Kidney epithelial cell (primary cell): Measurements from ENCODE around the gene KLHL15. TPM values are rescaled to one million over a fixed set of nuclear protein-coding genes. Genes with fewer than 3 reads are reported as not detected.
"Not testable (repeated sequence)": the region's sequence is repeated elsewhere in the genome, so short reads cannot be mapped to it uniquely, and the experiment has no call there.

Source experiments
- DNase-seq: peaks from one replicate; pipeline ENCODE4 v3.0.0-alpha.2; 2010; ENCODE audit warnings: low read depth
- H3K27me3 ChIP-seq: 2 replicates; pipeline ENCODE4 v1.6.0; 2011; ENCODE audit warnings: low read length; ENCODE audit not compliant: control insufficient read depth, insufficient read depth
- H3K36me3 ChIP-seq: 2 replicates; pipeline ENCODE4 v1.5.1; 2011; ENCODE audit warnings: low read length; ENCODE audit not compliant: control insufficient read depth, insufficient read depth
- H3K4me3 ChIP-seq: 2 replicates; pipeline ENCODE4 v1.5.1; 2011; ENCODE audit warnings: low read depth, mild to moderate bottlenecking, control low read depth, low read length
- total RNA-seq: library from RNA; depleted of rRNA; stranded (reverse); fragments of >200 nt; gene quantifications from 2 replicates; pipeline ENCODE4 v1.2.3, GENCODE V29; 2015
- TF ChIP-seq, protein P1 (sequence below): IDR thresholded peaks from 2 replicates; pipeline ENCODE4 v1.5.1; 2011; ENCODE audit warnings: mild to moderate bottlenecking, moderate library complexity, low read length, control low read depth, inconsistent platforms; ENCODE audit not compliant: insufficient read depth, poor library complexity, severe bottlenecking

Gene KLHL15
- total RNA-seq, 1 donor from 2014 or later = 4.6 TPM

- TF ChIP-seq, protein P1, sequence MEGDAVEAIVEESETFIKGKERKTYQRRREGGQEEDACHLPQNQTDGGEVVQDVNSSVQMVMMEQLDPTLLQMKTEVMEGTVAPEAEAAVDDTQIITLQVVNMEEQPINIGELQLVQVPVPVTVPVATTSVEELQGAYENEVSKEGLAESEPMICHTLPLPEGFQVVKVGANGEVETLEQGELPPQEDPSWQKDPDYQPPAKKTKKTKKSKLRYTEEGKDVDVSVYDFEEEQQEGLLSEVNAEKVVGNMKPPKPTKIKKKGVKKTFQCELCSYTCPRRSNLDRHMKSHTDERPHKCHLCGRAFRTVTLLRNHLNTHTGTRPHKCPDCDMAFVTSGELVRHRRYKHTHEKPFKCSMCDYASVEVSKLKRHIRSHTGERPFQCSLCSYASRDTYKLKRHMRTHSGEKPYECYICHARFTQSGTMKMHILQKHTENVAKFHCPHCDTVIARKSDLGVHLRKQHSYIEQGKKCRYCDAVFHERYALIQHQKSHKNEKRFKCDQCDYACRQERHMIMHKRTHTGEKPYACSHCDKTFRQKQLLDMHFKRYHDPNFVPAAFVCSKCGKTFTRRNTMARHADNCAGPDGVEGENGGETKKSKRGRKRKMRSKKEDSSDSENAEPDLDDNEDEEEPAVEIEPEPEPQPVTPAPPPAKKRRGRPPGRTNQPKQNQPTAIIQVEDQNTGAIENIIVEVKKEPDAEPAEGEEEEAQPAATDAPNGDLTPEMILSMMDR = no peak
These were observed 37.3 kb downstream of the KLHL15 start for GRCh38 chrX:23989689-23990088.

DNA sequence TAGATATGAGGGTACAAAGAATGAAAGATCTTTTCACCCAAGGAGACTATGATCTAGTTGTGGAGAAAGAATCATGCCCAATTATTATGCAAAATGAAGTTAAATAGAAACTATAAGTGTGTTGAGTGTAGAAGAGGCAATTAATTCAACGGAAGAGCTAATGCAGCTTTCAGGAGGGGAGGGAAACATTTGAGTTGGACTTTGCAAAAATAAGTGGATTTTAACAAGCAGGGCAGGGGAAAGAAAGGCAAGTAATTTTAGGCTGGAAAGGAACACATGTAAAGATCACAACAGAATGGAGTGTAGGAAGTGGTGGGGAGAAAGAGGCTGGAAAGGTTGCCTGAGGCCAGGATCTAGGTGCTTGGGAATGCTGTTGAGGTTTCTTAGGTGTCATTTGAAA, 44.1 kb downstream of the KLHL15 start:
- H3K4me3 ChIP-seq = no peak overlapping the region
- TF ChIP-seq, protein P1 = no peak
- H3K27me3 ChIP-seq = no peaks in the 10 kb centered on the region
- DNase-seq = no peak
- H3K36me3 ChIP-seq = no peaks in the 10 kb centered on the region

More at GRCh38 chrX:23989689-23990088, 37.3 kb downstream of the KLHL15 start:
- Histone ChIP-seq H3K27me3 (no peaks in the 10 kb centered on the region), H3K36me3 (no peaks in the 10 kb centered on the region), H3K4me3 (no peak overlapping the region)
- no peak for DNase-seq

DNA sequence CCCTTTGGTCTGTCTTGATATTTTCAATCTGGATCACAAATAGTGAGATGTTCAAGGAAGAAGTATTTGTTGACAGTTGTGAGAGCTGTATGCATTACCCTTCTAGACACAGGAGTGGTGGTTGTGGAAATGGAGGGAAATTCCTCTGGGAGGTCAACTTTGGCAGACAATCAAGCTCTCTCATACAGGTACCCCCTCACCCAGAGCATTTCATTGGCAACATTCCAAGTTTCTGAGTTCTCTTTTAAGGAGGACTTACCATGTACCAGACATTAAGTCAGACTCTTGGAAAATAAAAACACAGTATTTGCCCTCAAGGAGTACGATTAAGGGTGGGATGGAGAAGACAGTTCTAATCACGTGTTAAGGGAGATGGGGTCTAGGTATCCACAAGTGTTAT, 45.3 kb downstream of the KLHL15 start:
- no peak for DNase-seq
- TF ChIP-seq, protein P1 = no peak
- no peaks in the 10 kb centered on the region for H3K27me3 ChIP-seq
- no peak overlapping the region for H3K4me3 ChIP-seq
- H3K36me3 ChIP-seq = no peaks in the 10 kb centered on the region

- Histone ChIP-seq H3K27me3 (no peaks in the 10 kb centered on the region), H3K4me3 (no peak overlapping the region), H3K36me3 (no peaks in the 10 kb centered on the region)
- DNase-seq = no peak
- TF ChIP-seq, protein P1 = no peak
These were observed 45.8 kb downstream of the KLHL15 start for GRCh38 chrX:23981222-23981621.

- TF ChIP-seq, protein P1 = no peak
- Histone ChIP-seq H3K27me3 (no peaks in the 10 kb centered on the region), H3K4me3 (no peak overlapping the region), H3K36me3 (no peaks in the 10 kb centered on the region)
- DNase-seq = no peak
These were observed 47.0 kb downstream of the KLHL15 start for GRCh38 chrX:23980011-23980441.

DNA sequence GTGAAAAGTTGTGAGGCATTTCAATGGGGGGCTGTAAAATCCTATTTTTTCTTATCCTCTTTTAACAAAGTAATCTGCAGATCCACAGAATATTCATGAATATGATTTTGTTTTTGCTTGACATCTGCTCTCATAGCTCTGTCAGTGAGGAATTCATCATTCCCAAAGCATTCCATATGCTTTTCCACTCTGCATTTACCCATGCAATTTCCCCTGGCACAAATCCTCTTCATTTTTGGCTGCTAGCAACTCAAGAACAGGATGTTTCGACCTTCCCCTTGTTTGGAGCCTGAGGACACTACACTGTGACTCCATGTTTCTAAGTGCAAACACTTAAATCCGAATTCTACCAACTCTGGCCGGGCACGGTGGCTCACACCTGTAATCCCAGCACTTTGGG, 48.5 kb downstream of the KLHL15 start:
- Histone ChIP-seq H3K27me3 (no peaks in the 10 kb centered on the region), H3K4me3 (no peak overlapping the region), H3K36me3 (no peaks in the 10 kb centered on the region)
- TF ChIP-seq, protein P1 = no peak
- DNase-seq = no peak

- not testable (repeated sequence) for DNase-seq, H3K4me3 ChIP-seq, H3K36me3 ChIP-seq, H3K27me3 ChIP-seq
These were observed 61.4 kb downstream of the KLHL15 start for GRCh38 chrX:23965630-23966029.
